Stomach (tissue), 4 donors: ENCODE results near the gene KRTAP10-9.

Experiments used
- POLR2A ChIP-seq, 4 donors: fragments of 450-650 bp; IDR thresholded peaks; one replicate each; pipeline ENCODE4 v1.6.1; 2016; ENCODE audit warnings: antibody characterized with exemption in 4 of 4, control low read depth in 2 of 4, mild to moderate bottlenecking in 1 of 4, moderate library complexity in 1 of 4
- POLR2AphosphoS5 ChIP-seq, 3 donors: sonication (generic); formaldehyde crosslinking; IDR thresholded peaks; one replicate each; pipeline ENCODE4 v1.6.1; 2016; ENCODE audit warnings: antibody characterized with exemption in 3 of 3
- TF ChIP-seq, protein P1 (sequence below), 7 experiments: fragments of 450-650 bp in 4 of 7; fragments of 200-600 bp in 3 of 7; sonication (generic) in 3 of 7; IDR thresholded peaks; one replicate each; pipeline ENCODE4 v1.5.1; 2016 to 2019; ENCODE audit warnings: antibody characterized with exemption in 7 of 7, control low read depth in 2 of 7, mild to moderate bottlenecking in 1 of 7

DNA sequence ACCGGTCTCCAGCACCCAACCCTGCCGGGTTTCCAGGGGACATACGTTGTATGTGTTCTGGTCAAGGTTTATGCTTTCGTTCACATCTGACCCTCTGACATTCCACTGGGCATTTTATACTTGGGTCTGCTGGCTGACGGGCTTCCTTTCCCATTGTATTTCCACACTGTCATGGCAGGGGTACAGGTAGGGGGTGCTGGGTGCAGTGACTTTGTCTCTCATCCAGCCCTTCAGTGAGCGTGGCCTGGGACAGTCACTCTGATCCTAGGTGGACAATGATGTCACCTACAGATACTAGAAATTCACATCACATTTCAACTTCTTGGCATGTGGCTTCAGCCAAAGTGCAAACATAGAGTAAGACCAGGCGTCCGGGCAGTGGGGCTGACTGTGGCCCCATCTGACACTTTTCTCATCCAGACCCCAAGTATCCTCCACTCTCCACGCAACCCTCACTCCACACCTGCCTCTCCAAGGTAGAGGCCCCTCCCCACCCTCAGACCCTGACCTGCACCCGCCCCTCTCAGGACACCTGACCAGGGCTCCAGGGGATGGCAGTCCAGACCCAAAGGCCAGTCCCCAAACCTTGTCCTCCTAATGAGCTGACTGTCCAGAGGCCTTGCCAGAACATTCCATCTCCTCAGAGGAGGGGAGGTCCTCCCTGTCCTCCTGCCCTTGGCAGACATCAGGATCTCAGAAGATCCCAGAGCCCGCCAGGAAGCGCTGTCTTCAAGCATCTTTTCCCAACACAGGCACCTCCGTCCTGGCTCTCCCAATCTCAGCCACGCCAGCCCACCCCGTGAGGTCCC is 9.5 kb downstream of the KRTAP10-9 start:
- TF ChIP-seq, protein P1, sequence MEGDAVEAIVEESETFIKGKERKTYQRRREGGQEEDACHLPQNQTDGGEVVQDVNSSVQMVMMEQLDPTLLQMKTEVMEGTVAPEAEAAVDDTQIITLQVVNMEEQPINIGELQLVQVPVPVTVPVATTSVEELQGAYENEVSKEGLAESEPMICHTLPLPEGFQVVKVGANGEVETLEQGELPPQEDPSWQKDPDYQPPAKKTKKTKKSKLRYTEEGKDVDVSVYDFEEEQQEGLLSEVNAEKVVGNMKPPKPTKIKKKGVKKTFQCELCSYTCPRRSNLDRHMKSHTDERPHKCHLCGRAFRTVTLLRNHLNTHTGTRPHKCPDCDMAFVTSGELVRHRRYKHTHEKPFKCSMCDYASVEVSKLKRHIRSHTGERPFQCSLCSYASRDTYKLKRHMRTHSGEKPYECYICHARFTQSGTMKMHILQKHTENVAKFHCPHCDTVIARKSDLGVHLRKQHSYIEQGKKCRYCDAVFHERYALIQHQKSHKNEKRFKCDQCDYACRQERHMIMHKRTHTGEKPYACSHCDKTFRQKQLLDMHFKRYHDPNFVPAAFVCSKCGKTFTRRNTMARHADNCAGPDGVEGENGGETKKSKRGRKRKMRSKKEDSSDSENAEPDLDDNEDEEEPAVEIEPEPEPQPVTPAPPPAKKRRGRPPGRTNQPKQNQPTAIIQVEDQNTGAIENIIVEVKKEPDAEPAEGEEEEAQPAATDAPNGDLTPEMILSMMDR (IDR thresholded peaks at IDR 0.05) = no peak
- TF ChIP-seq POLR2AphosphoS5 (IDR thresholded peaks at IDR 0.05) = no peak
- no peak for TF ChIP-seq POLR2A (IDR thresholded peaks at IDR 0.05)
